ENCODE results near the gene RPS16. TPM values are rescaled to one million over a fixed set of nuclear protein-coding genes. Genes with fewer than 3 reads are reported as not detected.

Gene RPS16
- total and polyA plus RNA-seq, 2 donors (not counting 1 experiment from before 2014, with no cell fraction given), result 3,910 to 6,448 TPM

GRCh38 chr19:39407660-39408391 is 27.9 kb downstream of the RPS16 start:
- Mint-ChIP-seq H3K9me3 (ENCODE audit: insufficient read depth) (no peaks in the 10 kb centered on the region), H3K4me1 (peaks cover 56% of the 10 kb centered on the region), H3K27ac (peak overlapping the region; percentile 97), H3K27me3 (no peaks in the 10 kb centered on the region), H3K4me3 (peak overlapping the region; percentile 94)
- CTCF ChIA-PET, result interaction anchor here (0.9 to 2.9 kb wide), 4 partner anchors 8 to 21 kb away, joined by 3 to 42 read pairs (median 8); partner anchors contain the start of genes MED29 and PAF1
- TF ChIP-seq EZH2 (IDR thresholded peaks at IDR 0.05; ENCODE audit: borderline replicate concordance, insufficient read depth, low read depth, low read length, poor library complexity, severe bottlenecking), result no peak
- no peak for TF ChIP-seq CTCF (IDR thresholded peaks at IDR 0.05)
- ATAC-seq (ENCODE audit: low read depth) (peak; percentile 1), DNase-seq (peak; percentile 86)
- H3K4me3 ChIP-seq (ENCODE audit: control extremely low read depth in 1 of 5, extremely low read depth in 1 of 5, insufficient read depth in 1 of 5, low read depth in 2 of 5, low read length in 4 of 5), result peak overlapping the region; percentile 87 to 99 (median 95)
- intact Hi-C loops (cut with micrococcal nuclease), result loop anchor here (10.0 kb wide), 1 partner anchor 543 kb away; no protein-coding TSS in a partner anchor
- H3K4me2 ChIP-seq (replicated peaks; ENCODE audit: low read depth, low read length, poor library complexity, severe bottlenecking), result peak overlapping the region; percentile 100
- no peaks in the 10 kb centered on the region for H3K9me3 ChIP-seq (ENCODE audit: control extremely low read depth in 1 of 3, control insufficient read depth in 2 of 3, insufficient read depth in 1 of 3, low read length in 2 of 3)
- H3K27me3 ChIP-seq (replicated peaks in 1 of 4; ENCODE audit: control extremely low read depth in 1 of 4, control insufficient read depth in 3 of 4, insufficient read depth in 4 of 4, low read length in 3 of 4), result no peaks in the 10 kb centered on the region
- peaks cover 0 to 24% of the 10 kb centered on the region in 2 experiments for H3K36me3 ChIP-seq (replicated peaks in 1 of 2; ENCODE audit: control extremely low read depth in 1 of 2, control insufficient read depth in 1 of 2, extremely low read depth in 1 of 2, insufficient read depth in 2 of 2, low read length in 1 of 2)
- POLR2A ChIA-PET, result interaction anchor here (1.4 to 8.8 kb wide), 5 partner anchors 7 to 66 kb away, joined by 8 to 69 read pairs (median 17); partner anchors contain the start of genes MED29, PAF1, RPS16 and SAMD4B
- H3K27ac ChIP-seq (ENCODE audit: low read length in 2 of 2), result peak overlapping the region; percentile 100
- peaks cover 60% of the 10 kb centered on the region for H3K79me2 ChIP-seq (ENCODE audit: control insufficient read depth, insufficient read depth, low read length)
- 10% methylated on average over 40 of the region's 40 CpGs for WGBS (ENCODE audit: insufficient coverage)
- peaks cover 28% of the 10 kb centered on the region for H4K20me1 ChIP-seq (ENCODE audit: control insufficient read depth, insufficient read depth, low read length, poor library complexity, severe bottlenecking)
- H3K9ac ChIP-seq (ENCODE audit: low read length), result peak overlapping the region; percentile 99
- H3K4me1 ChIP-seq (ENCODE audit: control insufficient read depth in 2 of 2, insufficient read depth in 2 of 2, low read length in 2 of 2), result peaks cover 38 to 59% of the 10 kb centered on the region in 2 donors
- H2AFZ ChIP-seq (ENCODE audit: insufficient read depth, low read depth, low read length, poor library complexity, severe bottlenecking), result no peak overlapping the region

GRCh38 chr19:39407410-39407659 is 28.4 kb downstream of the RPS16 start:
- peaks cover 28% of the 10 kb centered on the region for H4K20me1 ChIP-seq (ENCODE audit: control insufficient read depth, insufficient read depth, low read length, poor library complexity, severe bottlenecking)
- Mint-ChIP-seq H3K27ac (peak overlapping the region; percentile 97), H3K27me3 (no peaks in the 10 kb centered on the region), H3K9me3 (ENCODE audit: insufficient read depth) (no peaks in the 10 kb centered on the region), H3K4me3 (peak overlapping the region; percentile 94), H3K4me1 (peaks cover 61% of the 10 kb centered on the region)
- DNase-seq (no peak), ATAC-seq (ENCODE audit: low read depth) (no peak)
- H3K4me2 ChIP-seq (replicated peaks; ENCODE audit: low read depth, low read length, poor library complexity, severe bottlenecking), result peak overlapping the region; percentile 100
- peak overlapping the region; percentile 99 for H3K9ac ChIP-seq (ENCODE audit: low read length)
- peaks cover 41 to 64% of the 10 kb centered on the region in 2 donors for H3K4me1 ChIP-seq (ENCODE audit: control insufficient read depth in 2 of 2, insufficient read depth in 2 of 2, low read length in 2 of 2)
- intact Hi-C loops (cut with micrococcal nuclease), result loop anchor here (10.0 kb wide), 1 partner anchor 543 kb away; no protein-coding TSS in a partner anchor
- under 1% methylated on average over 14 of the region's 14 CpGs for WGBS (ENCODE audit: insufficient coverage)
- H3K36me3 ChIP-seq (replicated peaks in 1 of 2; ENCODE audit: control extremely low read depth in 1 of 2, control insufficient read depth in 1 of 2, extremely low read depth in 1 of 2, insufficient read depth in 2 of 2, low read length in 1 of 2), result peaks cover 0 to 24% of the 10 kb centered on the region in 2 experiments
- peak overlapping the region; percentile 87 to 99 (median 95) for H3K4me3 ChIP-seq (ENCODE audit: control extremely low read depth in 1 of 5, extremely low read depth in 1 of 5, insufficient read depth in 1 of 5, low read depth in 2 of 5, low read length in 4 of 5)
- peak overlapping the region; percentile 100 for H3K27ac ChIP-seq (ENCODE audit: low read length in 2 of 2)
- H2AFZ ChIP-seq (ENCODE audit: insufficient read depth, low read depth, low read length, poor library complexity, severe bottlenecking), result no peak overlapping the region
- H3K79me2 ChIP-seq (ENCODE audit: control insufficient read depth, insufficient read depth, low read length), result peaks cover 60% of the 10 kb centered on the region
- ChIA-PET POLR2A (interaction anchor here (1.4 to 8.8 kb wide), 5 partner anchors 10 to 65 kb away, joined by 7 to 69 read pairs (median 17); partner anchors contain the start of genes MED29, PAF1, RPS16 and SAMD4B), CTCF (interaction anchor here (0.9 to 2.9 kb wide), 4 partner anchors 8 to 21 kb away, joined by 3 to 42 read pairs (median 8); partner anchors contain the start of genes MED29 and PAF1)
- no peaks in the 10 kb centered on the region for H3K27me3 ChIP-seq (replicated peaks in 1 of 4; ENCODE audit: control extremely low read depth in 1 of 4, control insufficient read depth in 3 of 4, insufficient read depth in 4 of 4, low read length in 3 of 4)
- H3K9me3 ChIP-seq (ENCODE audit: control extremely low read depth in 1 of 3, control insufficient read depth in 2 of 3, insufficient read depth in 1 of 3, low read length in 2 of 3), result peaks cover 0 to 1% (median 0%) of the 10 kb centered on the region in 3 donors
- TF ChIP-seq EZH2 (IDR thresholded peaks at IDR 0.05; ENCODE audit: borderline replicate concordance, insufficient read depth, low read depth, low read length, poor library complexity, severe bottlenecking), result no peak
- TF ChIP-seq CTCF (IDR thresholded peaks at IDR 0.05), result no peak
